ENCODE data around the gene CHST8. TPM values are rescaled to one million over a fixed set of nuclear protein-coding genes. Genes with fewer than 3 reads are reported as not detected.

The CHST8 gene
- polyA plus RNA-seq, 2 of the 4 experiments (the other 2 are of a cell fraction), result not detected

DNA sequence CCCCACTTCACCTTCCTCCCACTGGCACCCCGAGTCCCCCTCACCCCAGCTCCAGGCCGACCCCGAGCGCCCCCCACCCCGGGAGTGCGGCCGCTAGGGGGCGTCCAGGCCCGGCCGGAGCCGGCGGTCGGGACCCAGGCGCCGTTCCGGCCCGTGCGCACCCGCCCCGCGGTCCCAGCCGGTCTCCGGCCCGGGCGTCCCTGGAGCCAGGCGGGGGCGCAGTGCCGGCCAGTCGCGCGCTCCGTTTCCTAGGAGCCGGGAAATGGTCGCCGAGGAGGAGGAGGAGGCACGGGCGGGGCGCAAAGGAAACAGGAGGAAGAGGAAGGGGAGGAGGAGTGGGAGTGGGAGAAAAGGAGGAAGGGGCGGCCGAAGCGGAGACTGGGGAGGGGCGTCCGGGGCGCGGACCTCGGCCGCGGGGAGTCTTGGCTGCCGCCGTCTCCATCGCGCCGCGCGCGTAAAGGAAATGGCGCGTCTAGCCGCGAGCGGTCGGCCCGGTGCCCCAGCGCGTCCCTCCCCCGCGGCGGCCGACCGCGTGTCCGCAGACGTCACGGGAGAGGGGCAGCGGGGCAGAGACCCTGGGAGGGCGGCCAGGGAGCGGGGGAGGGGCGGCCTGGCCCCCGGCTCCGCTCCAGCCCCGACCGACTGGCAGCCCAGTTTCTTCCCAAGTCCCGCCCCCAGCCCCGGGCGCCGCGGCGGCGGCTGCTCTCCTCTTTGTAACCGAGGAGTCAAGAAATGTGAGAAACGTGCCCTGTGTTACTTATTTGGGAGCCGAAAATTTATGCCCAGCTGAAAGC lies 173.8 kb downstream of the CHST8 start (continued):
- peak; percentile 100 for TF ChIP-seq CTCF (IDR thresholded peaks at IDR 0.05)
- peak; percentile 34 to 73; a peak in 1 of 5 replicates for TF ChIP-seq EP300 (IDR thresholded peaks at IDR 0.05)
- 0 out of 2 replicates have a peak, but pooled peaks have one; percentile 23 for TF ChIP-seq FOXS1 (CRISPR knock-in tag; IDR thresholded peaks at IDR 0.05)
- peak; percentile 90; the same call in 2 of the 3 replicates for TF ChIP-seq BCL3 (IDR thresholded peaks at IDR 0.05)
- TF ChIP-seq E2F6 (IDR thresholded peaks at IDR 0.05; ENCODE audit: borderline replicate concordance, low read depth), result peak; percentile 54
- TF ChIP-seq FOSL2 (IDR thresholded peaks at IDR 0.05), result no peak
- TF ChIP-seq FOSL2 (CRISPR knock-in tag; IDR thresholded peaks at IDR 0.05), result peak; percentile 58
- TF ChIP-seq SMC3 (IDR thresholded peaks at IDR 0.05), result peak; percentile 95
- TF ChIP-seq JUN (IDR thresholded peaks at IDR 0.05), result peak; percentile 95 to 97
- TF ChIP-seq CBX8 (IDR thresholded peaks at IDR 0.05), result no peak
- TF ChIP-seq RARB (CRISPR knock-in tag; IDR thresholded peaks at IDR 0.05), result peak; percentile 50; the same call in 1 of the 2 replicates
- no peak for TF ChIP-seq HOXB13 (CRISPR knock-in tag; IDR thresholded peaks at IDR 0.05; ENCODE audit: low read depth)
- no peak for TF ChIP-seq USF2 (IDR thresholded peaks at IDR 0.05)
- no peak for TF ChIP-seq FOSB (CRISPR knock-in tag; IDR thresholded peaks at IDR 0.05)
- TF ChIP-seq TFCP2L1 (CRISPR knock-in tag; IDR thresholded peaks at IDR 0.05), result 0 out of 2 replicates have a peak, but pooled peaks have one; percentile 65
- peak; percentile 80; the same call in 1 of the 2 replicates for TF ChIP-seq MAZ (IDR thresholded peaks at IDR 0.05; ENCODE audit: borderline replicate concordance, low read depth, low read length)
- TF ChIP-seq HOXA7 (CRISPR knock-in tag; IDR thresholded peaks at IDR 0.05), result no peak
- TF ChIP-seq BHLHE40 (IDR thresholded peaks at IDR 0.05; ENCODE audit: low read depth, low read length), result peak; percentile 82
- TF ChIP-seq GATA3 (IDR thresholded peaks at IDR 0.05; ENCODE audit: borderline replicate concordance), result peak; percentile 63
- TF ChIP-seq MYC (IDR thresholded peaks at IDR 0.05; ENCODE audit: borderline replicate concordance, low read length), result peak; percentile 89

GRCh38 chr19:33796164-33796875 lies 174.6 kb downstream of the CHST8 start, which contains the start of gene KCTD15:
Gene KCTD15 (plus strand): TSS chr19:33796870. CDS start chr19:33800455, 3,585 bp downstream.
- ChIA-PET POLR2A (interaction anchor here (0.9 to 2.7 kb wide), 9 partner anchors 8 to 376 kb away, joined by 3 to 14 read pairs (median 5); partner anchors contain the start of genes LSM14A and PEPD), CTCF (interaction anchor here (0.6 to 10.0 kb wide), 27 partner anchors 8 to 563 kb away, joined by 3 to 313 read pairs (median 5); no protein-coding TSS in a partner anchor)
- Histone ChIP-seq H3K27ac (peak within 1 kb of the TSS; percentile 96 to 97), H3K9me3 (no peaks in the 10 kb centered on the region), H3K4me2 (peak within 1 kb of the TSS; percentile 87), H3K4me3 (peak within 1 kb of the TSS; percentile 88), H3K4me1 (peaks cover 29% of the 10 kb centered on the region)
- 3% methylated on average over 36 of the region's 92 CpGs for WGBS (ENCODE audit: missing lambda C conversion rate)
- peak; percentile 47 to 52 for ATAC-seq
- FAIRE-seq, result no peak
- DNase-seq (ENCODE audit: low read depth in 1 of 2, low spot score in 1 of 2), result peak in 1 of 2 experiments; percentile 66
- TF ChIP-seq HES2 (IDR thresholded peaks at IDR 0.05) (no peak), MYC (IDR thresholded peaks at IDR 0.05; ENCODE audit: borderline replicate concordance, low read length) (peak; percentile 96; the same call in 1 of the 2 replicates), MAZ (IDR thresholded peaks at IDR 0.05; ENCODE audit: borderline replicate concordance, low read depth, low read length) (no peak), E2F6 (IDR thresholded peaks at IDR 0.05; ENCODE audit: borderline replicate concordance, low read depth) (peak; percentile 46; the same call in 1 of the 2 replicates), HMGXB4 (CRISPR knock-in tag; IDR thresholded peaks at IDR 0.05; ENCODE audit: borderline replicate concordance) (peak; percentile 71; the same call in 1 of the 2 replicates), TP53 (CRISPR knock-in tag; IDR thresholded peaks at IDR 0.05) (0 out of 2 replicates have a peak, but pooled peaks have one; percentile 56), ESRRA (IDR thresholded peaks at IDR 0.05; ENCODE audit: borderline replicate concordance, low read length) (no peak), HOXB5 (CRISPR knock-in tag; IDR thresholded peaks at IDR 0.05) (peak; percentile 15), NFE2L2 (conservative IDR thresholded peaks at IDR 0.05; ENCODE audit: low read length) (no peak), TFCP2L1 (CRISPR knock-in tag; IDR thresholded peaks at IDR 0.05) (peak; percentile 86), RFX5 (IDR thresholded peaks at IDR 0.05) (no peak), CHD2 (IDR thresholded peaks at IDR 0.05; ENCODE audit: low read length, partially characterized antibody) (peak; percentile 45), MAX (IDR thresholded peaks at IDR 0.05) (peak; percentile 33)
